ENCODE measurements around the gene DENND2C. TPM values are rescaled to one million over a fixed set of nuclear protein-coding genes. Genes with fewer than 3 reads are reported as not detected.

The DENND2C gene
- total RNA-seq, 1 donor: 2.6 TPM

DNA sequence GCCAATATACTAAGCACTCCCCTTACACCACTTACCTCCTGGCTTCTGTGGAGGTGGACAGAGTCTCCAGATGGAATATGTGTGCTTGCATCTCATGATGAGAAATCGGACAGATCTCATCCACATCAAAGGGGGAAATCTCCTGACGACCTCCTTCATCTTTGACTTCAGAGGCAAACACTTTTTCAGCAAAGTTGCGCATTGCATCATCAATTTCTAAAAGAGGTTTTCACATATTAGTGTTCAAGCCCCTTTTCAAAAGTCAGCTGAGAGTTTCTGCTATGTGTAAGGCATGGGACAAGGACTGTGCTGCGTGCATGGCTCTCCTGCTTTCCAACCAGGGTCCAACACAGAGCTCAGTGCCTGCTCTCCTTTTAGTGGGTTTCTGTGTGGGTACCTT, 18.7 kb upstream of the DENND2C start:
- TF ChIP-seq, protein P1, sequence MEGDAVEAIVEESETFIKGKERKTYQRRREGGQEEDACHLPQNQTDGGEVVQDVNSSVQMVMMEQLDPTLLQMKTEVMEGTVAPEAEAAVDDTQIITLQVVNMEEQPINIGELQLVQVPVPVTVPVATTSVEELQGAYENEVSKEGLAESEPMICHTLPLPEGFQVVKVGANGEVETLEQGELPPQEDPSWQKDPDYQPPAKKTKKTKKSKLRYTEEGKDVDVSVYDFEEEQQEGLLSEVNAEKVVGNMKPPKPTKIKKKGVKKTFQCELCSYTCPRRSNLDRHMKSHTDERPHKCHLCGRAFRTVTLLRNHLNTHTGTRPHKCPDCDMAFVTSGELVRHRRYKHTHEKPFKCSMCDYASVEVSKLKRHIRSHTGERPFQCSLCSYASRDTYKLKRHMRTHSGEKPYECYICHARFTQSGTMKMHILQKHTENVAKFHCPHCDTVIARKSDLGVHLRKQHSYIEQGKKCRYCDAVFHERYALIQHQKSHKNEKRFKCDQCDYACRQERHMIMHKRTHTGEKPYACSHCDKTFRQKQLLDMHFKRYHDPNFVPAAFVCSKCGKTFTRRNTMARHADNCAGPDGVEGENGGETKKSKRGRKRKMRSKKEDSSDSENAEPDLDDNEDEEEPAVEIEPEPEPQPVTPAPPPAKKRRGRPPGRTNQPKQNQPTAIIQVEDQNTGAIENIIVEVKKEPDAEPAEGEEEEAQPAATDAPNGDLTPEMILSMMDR (IDR thresholded peaks at IDR 0.05; ENCODE audit: insufficient read depth, low read depth, low read length): no peak
- no peak overlapping the region for H3K4me3 ChIP-seq (ENCODE audit: low read depth, low read length)
- no peak for DNase-seq (ENCODE audit: low read depth)

DNA sequence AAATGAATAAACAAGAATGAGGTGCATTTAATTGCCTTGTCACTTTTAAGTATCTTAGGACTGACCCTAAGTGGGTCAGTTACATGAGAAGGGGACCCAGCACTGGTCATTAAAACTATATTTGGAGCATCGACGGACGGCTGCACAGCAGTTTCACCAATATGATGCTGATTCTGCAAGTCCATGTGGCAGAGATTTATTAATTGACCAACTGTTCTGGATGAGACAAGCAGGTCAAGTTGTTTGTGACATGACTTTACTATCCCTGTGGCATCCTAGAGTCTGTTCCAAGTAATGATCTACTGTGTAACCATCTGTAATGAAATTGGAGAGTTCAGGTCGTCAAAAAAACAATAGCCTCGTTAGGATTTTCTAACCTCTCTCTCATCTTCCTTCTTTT, 16.0 kb upstream of the DENND2C start:
- TF ChIP-seq, protein P1 (IDR thresholded peaks at IDR 0.05; ENCODE audit: insufficient read depth, low read depth, low read length): no peak
- DNase-seq (ENCODE audit: low read depth): no peak
- no peak overlapping the region for H3K4me3 ChIP-seq (ENCODE audit: low read depth, low read length)

DNA sequence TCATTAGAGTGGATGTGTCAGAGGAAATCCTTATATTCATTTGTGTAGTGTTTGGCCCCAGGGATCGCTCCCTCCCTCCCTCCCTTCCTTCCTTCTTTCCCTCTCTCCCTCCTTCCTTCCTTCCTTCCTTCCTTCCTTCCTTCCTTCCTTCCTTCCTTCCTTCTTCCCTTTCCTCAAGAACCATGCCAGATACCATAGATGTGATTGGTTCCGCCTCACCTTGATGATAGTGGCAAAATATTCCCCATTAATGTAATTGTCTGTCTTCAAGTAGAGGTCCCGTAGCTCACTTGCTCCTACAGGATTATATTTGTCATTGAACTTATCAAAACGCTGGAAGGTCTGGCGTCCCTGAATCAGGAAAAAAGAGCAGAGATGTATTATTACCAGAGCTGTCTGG, 7.8 kb upstream of the DENND2C start:
- TF ChIP-seq, protein P1 (IDR thresholded peaks at IDR 0.05; ENCODE audit: insufficient read depth, low read depth, low read length): no peak
- H3K4me3 ChIP-seq (ENCODE audit: low read depth, low read length): no peak overlapping the region
- DNase-seq (ENCODE audit: low read depth): no peak

DNA sequence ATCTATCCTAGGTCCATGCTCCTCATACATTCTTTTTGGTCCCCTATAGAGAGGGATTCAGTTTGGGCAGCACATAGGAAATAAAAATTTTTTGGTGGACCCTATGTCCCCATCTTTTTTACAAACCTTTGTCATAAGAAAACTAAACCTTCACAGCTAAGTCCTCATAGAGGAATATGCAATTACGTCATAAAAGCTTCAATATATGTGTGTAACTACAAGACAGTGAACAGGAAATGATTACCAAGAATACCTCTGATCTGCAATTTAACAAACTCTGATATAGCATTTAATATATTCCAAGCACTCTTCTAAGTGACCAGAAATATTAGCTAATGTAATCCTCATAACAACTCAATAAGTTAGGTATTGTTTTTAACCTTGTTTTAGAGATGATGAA, 6.3 kb upstream of the DENND2C start:
- TF ChIP-seq, protein P1 (IDR thresholded peaks at IDR 0.05; ENCODE audit: insufficient read depth, low read depth, low read length): no peak
- no peak for DNase-seq (ENCODE audit: low read depth)
- no peak overlapping the region for H3K4me3 ChIP-seq (ENCODE audit: low read depth, low read length)

DNA sequence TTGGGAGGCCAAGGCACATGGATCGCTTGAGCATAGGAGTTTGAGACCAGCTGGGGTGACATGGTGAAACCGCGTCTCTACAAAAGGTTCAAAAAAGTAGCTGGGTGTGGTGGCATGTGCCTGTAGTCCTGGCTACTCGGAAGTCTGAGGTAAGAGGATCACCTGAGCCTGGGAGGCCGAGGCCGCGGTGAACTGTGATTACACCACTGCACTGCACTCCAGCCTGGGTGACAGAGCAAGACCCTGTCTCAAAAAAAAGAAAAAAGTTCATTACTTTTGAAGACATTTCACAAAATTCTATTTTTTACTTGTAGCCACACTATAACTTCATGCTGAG, 2.1 kb upstream of the DENND2C start:
- no peak overlapping the region for H3K4me3 ChIP-seq (ENCODE audit: low read depth, low read length)
- no peak for DNase-seq (ENCODE audit: low read depth)
- TF ChIP-seq, protein P1 (IDR thresholded peaks at IDR 0.05; ENCODE audit: insufficient read depth, low read depth, low read length): no peak

DNA sequence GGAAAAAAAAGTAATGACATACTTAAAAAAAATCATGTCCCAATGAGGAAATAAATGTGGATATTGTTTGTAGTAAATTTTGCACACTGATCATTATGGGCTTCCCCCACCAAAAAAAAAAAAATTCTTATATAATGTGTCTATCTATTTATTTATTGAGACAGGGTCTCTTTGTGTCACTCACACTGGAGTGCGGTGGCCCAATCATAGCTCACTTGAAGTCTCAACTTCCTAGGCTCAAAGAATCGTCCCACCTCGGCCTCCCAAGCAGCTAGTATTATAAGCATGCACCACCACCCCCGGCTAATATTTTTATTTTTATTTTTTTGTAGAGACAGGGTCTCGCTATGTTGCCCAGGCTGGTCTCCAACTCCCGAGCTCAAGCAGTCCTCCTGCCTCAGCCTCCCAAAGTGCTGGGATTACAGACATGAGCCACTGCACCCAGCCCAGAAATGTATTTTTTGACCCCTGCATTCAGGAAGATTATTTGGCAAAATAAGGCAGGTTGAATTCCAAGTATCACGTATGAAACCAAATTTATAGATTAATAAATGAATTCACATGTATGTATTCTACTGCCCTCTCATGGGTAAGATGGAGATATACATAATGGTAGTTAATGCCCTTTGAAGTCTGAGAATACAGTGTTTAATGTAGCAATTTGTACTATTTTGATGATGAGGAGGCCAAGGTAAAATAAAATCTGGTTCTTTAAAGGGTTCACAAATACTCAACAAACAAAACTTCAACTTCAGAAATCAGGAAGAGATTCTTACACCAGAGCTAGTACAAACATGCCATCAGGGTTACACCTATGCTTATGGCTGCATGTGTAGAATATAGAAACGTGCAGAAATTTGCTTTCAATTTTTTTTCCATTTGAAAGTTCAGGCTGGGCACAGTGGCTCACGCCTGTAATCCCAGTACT, 1.4 kb upstream of the DENND2C start:
- no peak overlapping the region for H3K4me3 ChIP-seq (ENCODE audit: low read depth, low read length)
- TF ChIP-seq, protein P1 (IDR thresholded peaks at IDR 0.05; ENCODE audit: insufficient read depth, low read depth, low read length): peak; percentile 26
- peak; percentile 9 for DNase-seq (ENCODE audit: low read depth)

Measured in fibroblast of villous mesenchyme (primary cell).